ENCODE measurements around the gene RSPRY1. TPM values are rescaled to one million over a fixed set of nuclear protein-coding genes. Genes with fewer than 3 reads are reported as not detected.

The RSPRY1 gene
- 14.0 TPM for total RNA-seq
- long read RNA-seq, transcript RSPRY1-201 (15 exons, 3,547 nt) = major isoform, 28 of 35 reads
- long read RNA-seq, partial matches to known transcripts = 1 of 35 reads
- long read RNA-seq, other reads (novel, unspliced or antisense) = 5 of 35 reads

- H3K4me1 ChIP-seq = peaks cover 64% of the 10 kb centered on the region
- H3K4me3 ChIP-seq = peak within 1 kb of the TSS; percentile 97
- peak; percentile 96 for DNase-seq
- intact Hi-C loops (cut with micrococcal nuclease) = no loop called here
- no peaks in the 10 kb centered on the region for H3K27me3 ChIP-seq (ENCODE audit: low read depth)
- peak within 1 kb of the TSS; percentile 95 for H3K27ac ChIP-seq (replicated peaks)
- no peaks in the 10 kb centered on the region for H3K9me3 ChIP-seq (replicated peaks)
- TF ChIP-seq CTCF (IDR thresholded peaks at IDR 0.05; ENCODE audit: borderline replicate concordance) = no peak
- no peaks in the 10 kb centered on the region for H3K36me3 ChIP-seq
Measured at GRCh38 chr16:57185945-57186871, at the start of gene RSPRY1, which contains the start of gene PSME3IP1. Gene RSPRY1 (plus strand): TSS chr16:57186329. CDS start chr16:57204659, 18,330 bp downstream. Gene PSME3IP1 (minus strand): TSS chr16:57186039. CDS start chr16:57173854, 12,185 bp downstream.

DNA sequence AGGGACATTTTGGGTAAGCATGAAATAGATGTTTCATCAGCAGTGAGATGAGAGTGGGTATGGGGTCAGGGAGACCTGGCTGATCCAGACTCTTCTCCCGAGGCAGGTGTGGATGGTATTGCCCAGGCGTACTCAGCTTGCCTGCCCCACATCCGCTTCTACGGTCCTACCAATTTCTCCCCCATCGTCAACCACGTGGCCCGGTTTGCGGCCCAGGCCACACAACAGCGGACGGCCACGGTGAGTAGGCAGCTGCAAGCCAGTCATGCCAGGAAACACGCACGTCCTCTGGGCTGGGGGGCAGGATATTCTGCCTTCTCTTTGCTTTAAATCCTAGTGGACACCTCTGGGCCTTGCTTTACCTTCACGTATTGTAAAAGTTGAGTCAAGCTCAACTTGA, 49.1 kb upstream of the RSPRY1 start:
- no peak for DNase-seq
- no peaks in the 10 kb centered on the region for H3K27me3 ChIP-seq (ENCODE audit: low read depth)
- no peaks in the 10 kb centered on the region for H3K9me3 ChIP-seq (replicated peaks)
- no peak for TF ChIP-seq CTCF (IDR thresholded peaks at IDR 0.05; ENCODE audit: borderline replicate concordance)
- intact Hi-C loops (cut with micrococcal nuclease) = no loop called here
- H3K36me3 ChIP-seq = no peaks in the 10 kb centered on the region
- H3K4me3 ChIP-seq = no peak overlapping the region
- H3K27ac ChIP-seq (replicated peaks) = no peak overlapping the region
- peaks cover 32% of the 10 kb centered on the region for H3K4me1 ChIP-seq

- Histone ChIP-seq H3K27me3 (ENCODE audit: low read depth) (no peaks in the 10 kb centered on the region), H3K36me3 (no peaks in the 10 kb centered on the region), H3K4me1 (peaks cover 34% of the 10 kb centered on the region), H3K27ac (replicated peaks) (no peak overlapping the region), H3K9me3 (replicated peaks) (no peaks in the 10 kb centered on the region), H3K4me3 (no peak overlapping the region)
- no peak for TF ChIP-seq CTCF (IDR thresholded peaks at IDR 0.05; ENCODE audit: borderline replicate concordance)
- intact Hi-C loops (cut with micrococcal nuclease) = no loop called here
- no peak for DNase-seq
Measured at GRCh38 chr16:57137566-57138273, 48.4 kb upstream of the RSPRY1 start.

GRCh38 chr16:57138281-57138935, 47.7 kb upstream of the RSPRY1 start:
- H3K4me1 ChIP-seq = peaks cover 40% of the 10 kb centered on the region
- no peaks in the 10 kb centered on the region for H3K9me3 ChIP-seq (replicated peaks)
- DNase-seq = no peak
- intact Hi-C loops (cut with micrococcal nuclease) = no loop called here
- H3K36me3 ChIP-seq = no peaks in the 10 kb centered on the region
- H3K4me3 ChIP-seq = no peak overlapping the region
- H3K27ac ChIP-seq (replicated peaks) = no peak overlapping the region
- no peaks in the 10 kb centered on the region for H3K27me3 ChIP-seq (ENCODE audit: low read depth)
- no peak for TF ChIP-seq CTCF (IDR thresholded peaks at IDR 0.05; ENCODE audit: borderline replicate concordance)

Data from left ventricle myocardium inferior (tissue), 1 donor.